ENCODE measurements around the gene GRIK3. TPM values are rescaled to one million over a fixed set of nuclear protein-coding genes. Genes with fewer than 3 reads are reported as not detected.
A peak's percentile ranks its signal among the peaks of the same experiment; 100 is the strongest.

The GRIK3 gene
- total and polyA plus RNA-seq, 2 of the 8 experiments (the other 6 are each of a cell fraction or from before 2014, with no cell fraction given) = 2.1 to 3.4 TPM

- Histone ChIP-seq H2BK15ac (ENCODE audit: low read length) (no peak overlapping the region), H3K36me3 (ENCODE audit: control insufficient read depth in 2 of 4, insufficient read depth in 4 of 4, low read length in 3 of 4) (no peaks in the 10 kb centered on the region), H3K9ac (replicated peaks in 1 of 4; ENCODE audit: extremely low read depth in 1 of 4, low read depth in 3 of 4, low read length in 3 of 4) (no peak overlapping the region), H3K9me3 (ENCODE audit: insufficient read depth in 2 of 2, low read depth in 1 of 2, low read length in 1 of 2) (no peaks in the 10 kb centered on the region), H3K4me1 (replicated peaks in 1 of 4; ENCODE audit: control insufficient read depth in 3 of 4, insufficient read depth in 4 of 4, low read length in 3 of 4) (no peaks in the 10 kb centered on the region), H3K23ac (ENCODE audit: insufficient read length) (no peak overlapping the region), H4K20me1 (replicated peaks in 1 of 2; ENCODE audit: control insufficient read depth in 1 of 2, insufficient read depth in 2 of 2, low read length in 2 of 2) (no peaks in the 10 kb centered on the region), H2BK120ac (replicated peaks; ENCODE audit: low read depth, low read length) (no peak overlapping the region), H3K14ac (ENCODE audit: insufficient read length) (no peak overlapping the region), H3K27ac (ENCODE audit: low read depth, low read length) (no peak overlapping the region), H3K56ac (replicated peaks; ENCODE audit: insufficient read length, low read depth, low read length) (no peak overlapping the region), H4K8ac (ENCODE audit: extremely low read depth, insufficient read depth, low read length) (no peak overlapping the region), H3K4me2 (ENCODE audit: insufficient read depth in 1 of 2, low read depth in 2 of 2, low read length in 2 of 2) (no peak overlapping the region), H3K79me1 (ENCODE audit: low read depth, low read length) (no peaks in the 10 kb centered on the region), H3K4ac (replicated peaks; ENCODE audit: insufficient read length, low read depth, low read length) (no peak overlapping the region), H2AK5ac (ENCODE audit: low read depth, low read length) (no peak overlapping the region), H3K23me2 (ENCODE audit: low read depth, low read length) (no peaks in the 10 kb centered on the region), H3K79me2 (ENCODE audit: control insufficient read depth in 1 of 2, insufficient read depth in 2 of 2, low read length in 2 of 2) (no peaks in the 10 kb centered on the region), H2AFZ (ENCODE audit: low read length) (no peak overlapping the region), H2BK5ac (ENCODE audit: low read depth, low read length) (no peak overlapping the region), H4K5ac (ENCODE audit: insufficient read length, low read depth, low read length) (no peak overlapping the region), H2BK12ac (ENCODE audit: low read depth, low read length) (no peak overlapping the region), H2BK20ac (ENCODE audit: low read length) (no peak overlapping the region), H3K4me3 (ENCODE audit: extremely low read depth in 1 of 4, insufficient read depth in 2 of 4, low read depth in 3 of 4, low read length in 4 of 4) (no peak overlapping the region), H3K27me3 (replicated peaks in 1 of 4; ENCODE audit: control insufficient read depth in 3 of 4, extremely low read depth in 1 of 4, insufficient read depth in 3 of 4, low read length in 3 of 4) (no peaks in the 10 kb centered on the region), H4K91ac (replicated peaks; ENCODE audit: insufficient read length, low read length) (no peak overlapping the region), H3K18ac (ENCODE audit: extremely low read depth, low read length) (no peak overlapping the region)
- peak in 1 of 2 experiments; percentile 89 for DNase-seq (ENCODE audit: low read depth in 1 of 2, low spot score in 2 of 2)
- CTCF ChIA-PET (ENCODE audit: partially characterized antibody) = interaction anchor here (1.3 to 2.1 kb wide), 2 partner anchors 15 to 17 kb away, joined by 5 to 11 read pairs; partner anchors contain the start of gene GRIK3
- TF ChIP-seq RAD21 (IDR thresholded peaks at IDR 0.05 in 1 of 2, conservative IDR thresholded peaks at IDR 0.05 in 1 of 2; ENCODE audit: low read depth in 2 of 2, low read length in 2 of 2) = peak; percentile 42 to 53
- peak; percentile 81 to 87; a peak in 3 of 4 replicates for TF ChIP-seq SIN3A (conservative IDR thresholded peaks at IDR 0.05 in 1 of 2, IDR thresholded peaks at IDR 0.05 in 1 of 2; ENCODE audit: low read depth in 1 of 2, low read length in 2 of 2)
- peak; percentile 35 to 52 (median 52) for TF ChIP-seq CTCF (IDR thresholded peaks at IDR 0.05; ENCODE audit: control extremely low read depth in 1 of 3, insufficient read depth in 1 of 3, low read depth in 1 of 3, low read length in 3 of 3)
- no peak for TF ChIP-seq CBX8 (IDR thresholded peaks at IDR 0.05; ENCODE audit: borderline replicate concordance, low read depth, low read length)
- no peak for TF ChIP-seq JUN (IDR thresholded peaks at IDR 0.05; ENCODE audit: low read depth, low read length)
- peak; percentile 76; the same call in 1 of the 2 replicates for TF ChIP-seq YY1 (IDR thresholded peaks at IDR 0.05; ENCODE audit: low read depth, low read length)
- WGBS, 2 experiments (ENCODE audit: extremely low coverage in 1 of 2, insufficient coverage in 1 of 2, insufficient read length in 1 of 2, insufficient replicate concordance in 2 of 2, low coverage in 1 of 2, low lambda C conversion rate in 2 of 2, missing lambda C conversion rate in 1 of 2) = 5% methylated on average over 7 of the region's 8 CpGs; no CpG with 5 or more reads in 1 of the 2 experiments
- POLR2A ChIA-PET (ENCODE audit: partially characterized antibody) = no interaction called here
- peak; percentile 71 for FAIRE-seq
These were observed 13.6 kb downstream of the GRIK3 start for GRCh38 chr1:37020653-37021277.
